Right kidney (tissue), 1 donor: ENCODE results near the gene UBASH3A.
A peak's percentile ranks its signal among the peaks of the same experiment; 100 is the strongest.

Experiments
- DNase-seq: peaks from one replicate; pipeline ENCODE4 v3.0.0-alpha.2; 2016

Gene UBASH3A

DNA sequence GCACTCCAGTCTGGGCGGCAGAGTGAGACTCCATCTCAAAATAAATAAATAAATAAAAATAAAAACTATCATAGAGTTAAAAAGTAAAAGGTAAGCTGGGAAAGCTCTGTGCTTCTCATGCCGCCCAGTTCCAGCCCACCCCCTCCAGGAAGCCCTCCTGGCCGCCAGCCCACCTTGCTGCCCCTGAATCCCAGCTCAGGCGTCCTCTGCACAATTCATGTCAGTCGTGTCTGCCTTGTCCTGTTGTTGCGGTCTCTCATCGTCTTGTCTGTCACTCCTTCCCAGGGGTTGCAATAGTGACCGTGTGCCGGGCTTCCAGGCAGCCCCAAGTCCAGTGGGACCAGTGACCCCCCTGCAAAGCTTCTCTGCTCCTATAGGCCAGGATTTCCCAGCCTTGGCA is 48.2 kb downstream of the UBASH3A start:
- DNase-seq: no peak

DNA sequence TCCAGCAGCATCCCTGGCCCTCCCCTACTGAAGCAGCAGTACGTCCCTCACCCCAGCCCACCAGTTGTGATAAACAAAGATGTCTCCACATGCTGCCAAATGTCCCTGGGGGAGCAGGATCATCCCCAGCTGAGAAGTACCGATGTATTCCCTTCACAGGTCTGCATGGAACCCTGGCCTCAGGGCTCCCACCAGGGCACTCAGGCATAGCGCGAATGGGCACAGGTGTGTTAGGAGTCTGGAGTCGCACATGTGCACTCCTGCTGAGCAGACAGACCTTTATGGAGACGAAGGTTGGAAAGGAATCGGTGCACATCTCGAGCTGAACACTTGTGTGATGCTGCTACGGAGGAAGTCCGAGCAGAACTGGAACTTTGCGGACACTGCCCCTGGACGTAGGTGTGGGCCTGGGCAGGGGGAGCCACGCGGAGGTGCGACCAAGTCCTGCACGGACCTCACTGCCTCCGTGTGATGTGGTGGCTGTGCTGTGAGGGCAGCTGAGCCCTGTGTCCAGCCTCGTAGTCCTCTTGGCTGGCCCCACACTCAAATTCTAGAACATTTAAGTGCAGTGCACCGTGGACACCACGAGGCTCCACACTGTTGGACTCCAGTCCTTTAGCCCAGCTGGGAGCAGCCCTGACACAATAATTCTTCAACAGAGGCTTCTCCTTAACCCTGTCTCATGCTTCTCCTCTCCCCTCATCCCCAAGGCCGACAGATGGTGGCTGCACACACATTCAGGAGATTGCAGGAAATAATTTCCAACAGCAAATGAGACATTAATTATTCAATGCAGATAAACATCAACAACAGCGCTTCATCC is 48.9 kb downstream of the UBASH3A start:
- no peak for DNase-seq

DNA sequence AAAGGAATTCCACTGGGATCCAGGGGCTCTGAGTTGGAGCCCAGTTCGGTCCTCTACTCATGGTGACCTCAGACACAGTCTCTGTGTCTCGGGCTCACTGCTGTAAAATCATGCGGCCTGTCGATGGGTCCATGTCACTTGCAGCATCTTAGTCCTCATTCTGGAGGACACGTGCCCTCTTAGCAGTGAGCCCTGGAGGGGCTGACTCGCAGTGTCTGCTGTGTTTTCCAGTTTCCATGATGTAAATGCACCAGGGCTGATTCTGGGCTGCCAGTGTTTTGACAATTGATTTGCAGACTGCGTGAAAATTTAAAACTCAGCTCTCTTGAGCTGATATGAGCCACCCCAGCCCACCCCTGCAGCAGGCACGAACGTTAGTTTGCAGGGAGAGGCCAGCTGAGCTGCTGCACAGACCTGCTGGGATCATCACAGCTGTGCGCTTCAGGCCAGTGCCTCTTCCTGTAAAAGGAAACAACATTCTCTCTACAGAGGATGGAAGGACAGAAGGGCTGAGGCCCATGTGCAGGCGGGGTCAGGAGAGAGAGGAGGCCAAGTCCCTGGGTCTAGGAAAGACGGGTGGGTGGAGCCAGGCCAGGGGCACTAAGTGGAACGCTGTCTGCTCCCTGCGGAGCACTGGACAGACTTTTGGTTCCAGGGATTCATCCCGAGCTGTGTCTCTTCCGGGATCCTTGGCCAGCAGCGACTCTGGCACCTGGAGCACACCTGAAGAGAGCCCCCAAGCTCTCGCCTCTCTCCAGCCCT is 49.7 kb downstream of the UBASH3A start:
- DNase-seq: peak; percentile 42

DNA sequence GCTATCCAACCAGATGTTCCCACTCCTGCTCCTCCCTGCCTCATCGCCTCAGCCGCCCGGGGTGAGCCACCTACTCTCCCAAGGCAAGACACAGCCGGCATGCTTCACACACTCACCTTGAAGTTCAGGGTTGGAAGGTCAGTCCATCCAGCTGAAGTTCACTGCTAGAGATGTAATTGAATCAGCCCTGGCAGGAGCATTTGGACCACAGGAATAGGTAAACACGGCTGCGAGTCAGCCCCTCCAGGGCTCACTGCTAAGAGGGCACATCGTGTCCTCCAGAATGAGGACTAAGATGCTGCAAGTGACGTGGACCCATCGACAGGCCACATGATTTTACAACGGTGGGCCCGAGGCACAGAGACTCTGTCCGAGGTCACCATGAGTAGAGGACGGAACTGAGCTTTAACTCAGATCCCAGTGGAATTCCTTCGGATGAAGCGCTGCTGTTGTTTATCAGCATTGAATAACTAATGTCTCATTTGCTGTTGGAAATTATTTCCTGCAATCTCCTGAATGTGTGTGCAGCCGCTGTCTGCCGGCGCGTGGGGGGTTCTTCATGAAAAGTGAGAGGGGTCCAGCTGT is 50.4 kb downstream of the UBASH3A start:
- peak; percentile 36 for DNase-seq

DNA sequence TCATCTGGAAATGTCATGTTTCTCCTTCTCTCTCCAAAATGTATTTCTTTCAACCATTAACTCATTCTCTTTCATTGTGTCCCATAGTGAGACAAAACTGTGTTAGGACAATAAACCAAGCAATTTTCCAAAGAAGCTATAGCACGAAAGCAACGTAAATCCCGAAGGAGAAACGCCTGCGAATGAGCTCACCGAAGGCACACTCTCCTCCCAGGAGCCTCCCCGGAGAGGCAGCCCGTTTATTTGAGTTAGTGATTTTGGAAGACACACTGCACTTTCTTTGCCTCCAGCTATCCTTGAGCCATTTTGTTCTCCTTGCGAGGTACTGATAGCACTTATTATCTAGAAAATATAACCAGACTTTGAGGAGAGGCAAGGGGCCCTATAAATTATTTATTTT is 51.1 kb downstream of the UBASH3A start:
- no peak for DNase-seq

DNA sequence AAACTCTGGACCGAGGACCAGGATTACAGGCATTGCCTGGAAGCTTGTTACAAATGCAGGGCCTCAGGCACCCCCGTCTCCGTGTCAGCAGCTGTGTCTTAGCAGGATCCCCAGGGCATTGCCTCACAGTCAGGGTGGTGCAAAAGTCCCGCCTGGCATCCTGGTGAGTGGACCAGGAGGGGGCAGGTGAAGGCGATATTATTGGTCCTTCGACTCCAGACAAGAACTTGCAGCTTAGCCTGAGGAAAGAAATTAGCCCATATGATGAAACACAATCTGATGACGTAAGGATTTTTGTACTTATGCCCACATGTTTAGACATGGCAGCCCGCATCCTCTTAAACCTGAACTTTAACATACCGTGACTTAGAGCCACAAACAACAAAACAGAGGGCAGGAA is 51.5 kb downstream of the UBASH3A start:
- DNase-seq: no peak

DNA sequence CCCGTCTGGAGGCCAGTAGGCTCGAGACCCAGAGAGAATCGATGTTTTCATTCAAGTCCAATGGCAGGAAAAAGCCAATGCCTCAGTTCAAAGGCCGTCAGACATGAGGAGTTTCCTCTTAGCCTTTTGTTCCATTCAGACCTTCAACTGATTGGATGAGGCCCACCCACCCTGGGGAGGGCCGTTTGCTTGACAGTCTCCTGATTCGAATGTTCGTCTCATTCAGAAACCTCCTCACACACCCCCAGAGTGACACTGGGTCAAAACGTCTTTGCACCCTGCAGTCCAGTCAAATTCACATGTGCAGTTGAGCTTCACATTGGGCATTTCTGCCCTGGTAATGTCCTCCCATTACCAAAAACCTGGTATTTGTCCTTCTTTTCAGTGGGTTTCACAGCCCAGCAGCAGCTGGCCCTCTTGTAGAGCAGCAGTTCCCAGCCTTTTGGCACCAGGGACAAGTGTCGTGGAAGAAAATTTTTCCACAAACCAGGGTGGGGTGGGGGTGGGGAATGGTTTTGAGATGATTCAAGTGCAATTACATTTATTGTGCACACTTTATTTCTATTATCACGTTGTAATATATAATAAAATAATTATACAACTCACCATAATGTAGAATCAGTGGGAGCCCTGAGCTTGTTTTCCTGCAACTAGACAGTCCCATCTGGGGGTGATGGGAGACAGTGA is 52.2 kb downstream of the UBASH3A start:
- DNase-seq: no peak

DNA sequence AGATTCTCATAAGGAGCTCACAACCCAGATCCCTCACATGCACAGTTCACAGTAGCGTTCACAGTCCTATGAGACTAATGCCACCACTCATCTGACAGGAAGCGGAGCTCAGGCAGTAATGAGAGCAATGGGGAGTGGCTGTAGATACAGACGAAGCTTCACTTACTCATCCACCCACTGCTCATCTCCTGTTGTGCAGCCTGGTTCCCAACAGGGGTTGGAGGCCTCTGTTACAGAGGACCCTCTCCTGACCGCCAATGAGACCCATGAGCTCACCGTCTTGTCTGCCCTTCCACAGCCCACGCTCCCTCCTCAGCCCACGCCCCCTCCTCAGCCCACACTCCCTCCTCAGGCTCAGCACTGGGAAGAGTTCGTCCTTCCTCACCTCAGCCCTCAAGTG is 52.8 kb downstream of the UBASH3A start:
- DNase-seq: no peak

DNA sequence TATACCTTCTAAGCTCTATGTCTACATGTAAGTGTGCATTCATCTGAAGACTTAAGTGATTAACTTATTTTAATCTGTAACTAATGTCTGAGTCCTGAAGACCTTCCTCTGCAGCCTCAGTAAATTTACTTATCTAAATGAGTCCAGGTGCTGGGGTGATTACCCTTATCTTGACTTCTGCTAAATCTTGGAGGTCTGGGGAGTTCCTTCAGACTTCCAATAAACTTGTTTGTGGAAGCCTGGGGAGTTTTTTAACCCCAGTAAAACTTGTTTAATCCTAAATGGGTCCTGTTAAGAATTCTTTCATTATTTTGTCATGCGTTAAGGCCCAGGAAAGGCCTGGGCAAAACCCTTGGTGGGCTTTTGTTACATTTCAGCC is 55.4 kb downstream of the UBASH3A start:
- no peak for DNase-seq

DNA sequence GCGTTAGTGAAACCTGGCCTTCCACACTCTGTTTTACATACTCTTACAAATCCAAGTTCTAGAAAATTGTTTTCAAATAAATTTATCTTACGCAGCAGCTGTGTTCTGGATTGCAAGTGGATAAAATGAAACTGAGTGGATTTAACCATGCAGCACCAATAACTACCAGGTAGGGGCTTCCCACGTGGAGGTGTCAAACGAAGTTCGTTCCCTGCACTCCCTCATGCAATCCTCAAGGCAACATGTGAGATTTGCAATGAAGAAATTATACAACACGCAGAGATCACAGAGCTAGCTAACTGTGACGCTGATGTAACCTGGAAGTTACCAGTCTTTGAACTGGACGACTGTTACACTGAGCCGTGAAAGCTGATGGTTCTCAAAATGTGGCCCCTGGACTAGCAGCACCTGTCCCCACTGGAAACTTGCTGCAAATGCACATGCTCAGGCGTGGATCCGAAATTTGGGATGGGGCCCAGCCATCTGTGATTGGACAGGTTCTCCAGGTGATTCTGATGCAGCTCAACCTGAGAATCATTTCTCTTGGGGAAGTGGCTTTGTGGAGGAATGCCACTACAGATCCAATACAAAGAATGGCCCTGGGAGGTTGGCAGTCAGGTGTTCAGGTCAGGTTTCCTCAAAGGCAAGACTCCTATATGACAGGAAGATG is 56.0 kb downstream of the UBASH3A start:
- no peak for DNase-seq

DNA sequence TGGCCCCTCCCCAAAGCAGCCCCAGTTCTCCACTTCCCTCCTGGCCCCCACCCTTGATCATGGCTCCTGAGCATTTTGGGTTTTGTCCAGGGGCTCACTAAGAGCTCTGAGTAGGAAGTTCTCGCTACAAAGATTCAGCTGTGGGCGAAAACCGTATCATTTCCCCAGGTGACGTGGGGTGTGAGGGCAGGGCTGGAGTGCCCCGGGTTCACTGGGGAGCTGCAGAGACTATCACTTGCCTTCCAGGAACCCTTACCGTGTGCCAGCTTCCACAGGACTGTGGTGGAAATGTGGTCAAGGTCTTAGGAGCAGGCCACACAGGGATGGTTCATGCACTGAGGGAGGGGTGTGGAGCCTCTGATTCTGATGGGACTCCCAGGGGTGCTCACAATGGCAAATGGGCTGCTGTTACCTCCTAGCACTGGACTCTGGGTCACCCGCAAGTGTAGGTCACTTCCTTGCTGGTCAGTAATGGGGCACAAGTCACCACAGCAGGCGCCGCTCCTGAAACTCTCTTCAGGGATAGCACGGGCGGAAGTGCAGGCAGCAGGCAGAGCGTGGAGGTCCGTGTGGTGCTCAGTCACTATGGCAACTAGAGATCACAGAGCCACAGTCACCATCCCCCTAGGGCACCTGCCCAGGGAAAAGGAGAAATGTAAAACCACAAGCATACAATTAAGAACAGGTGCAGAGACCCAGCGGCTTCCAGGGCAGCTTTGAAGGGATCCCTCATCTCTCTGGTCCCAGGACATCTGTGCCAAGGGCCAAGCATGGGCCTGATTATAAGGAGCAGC is 56.9 kb downstream of the UBASH3A start:
- DNase-seq: peak; percentile 51

DNA sequence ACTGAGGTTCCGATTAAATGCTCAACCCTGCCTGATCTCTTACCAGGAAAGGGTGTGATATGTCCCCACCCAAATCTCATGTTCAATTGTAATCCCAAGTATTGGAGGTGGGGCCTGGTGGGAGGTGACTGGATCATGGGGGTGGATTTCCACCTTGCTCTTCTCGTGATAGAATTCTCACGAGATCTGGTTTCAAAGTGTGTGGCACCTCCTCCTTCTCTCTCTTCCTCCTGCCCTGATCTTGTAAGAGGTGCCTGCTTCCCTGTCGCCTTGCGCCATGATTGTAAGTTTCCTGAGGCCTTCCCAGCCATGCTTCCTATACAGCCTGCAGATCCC is 57.5 kb downstream of the UBASH3A start:
- DNase-seq: no peak

DNA sequence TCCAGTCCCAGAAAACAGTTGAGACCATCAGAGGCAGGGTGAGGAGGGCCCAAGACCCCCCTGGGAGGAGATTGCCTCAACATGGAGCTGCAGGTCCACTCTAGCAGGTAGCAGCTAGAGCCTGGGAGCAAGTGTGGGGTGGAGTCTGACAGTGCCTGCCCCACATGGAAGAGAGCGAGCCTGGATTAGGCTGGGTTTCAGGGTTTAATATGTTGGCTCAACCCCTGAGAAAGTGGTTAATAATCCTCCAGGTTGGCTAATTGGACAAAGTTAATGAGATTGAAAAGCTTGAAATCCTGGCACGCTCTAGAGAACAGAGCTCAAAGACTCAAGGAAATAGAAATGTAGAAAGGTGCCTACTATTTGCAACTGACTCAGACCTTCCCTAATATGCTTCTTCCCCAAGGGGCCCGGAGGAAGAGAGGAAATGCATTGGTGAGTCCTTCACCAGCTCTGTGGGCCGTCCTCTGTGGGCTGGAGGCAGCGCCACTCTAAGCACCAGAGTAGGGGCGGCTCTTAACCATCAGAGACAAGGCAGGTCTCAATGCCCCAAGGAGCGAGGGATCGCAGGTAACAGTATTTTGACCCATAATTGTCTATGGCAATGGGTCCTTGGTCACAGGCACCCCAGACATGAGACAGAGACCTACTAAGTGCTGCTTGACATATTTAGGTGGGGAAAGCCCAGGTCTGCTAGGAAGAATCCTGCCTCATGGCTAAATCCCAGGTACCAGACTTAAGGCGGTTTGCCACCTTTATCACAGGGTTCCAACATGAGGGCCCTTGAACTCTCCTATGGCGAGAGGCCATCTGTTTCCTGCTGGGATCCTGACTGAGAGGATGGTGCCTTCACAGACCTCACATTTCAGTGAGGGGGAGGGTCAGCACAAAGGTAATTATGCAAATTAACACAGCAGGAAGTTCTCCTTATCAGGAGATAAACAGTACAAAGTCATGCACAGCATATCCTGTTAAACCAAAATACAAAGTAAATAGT is 58.5 kb downstream of the UBASH3A start:
- DNase-seq: peak; percentile 58

DNA sequence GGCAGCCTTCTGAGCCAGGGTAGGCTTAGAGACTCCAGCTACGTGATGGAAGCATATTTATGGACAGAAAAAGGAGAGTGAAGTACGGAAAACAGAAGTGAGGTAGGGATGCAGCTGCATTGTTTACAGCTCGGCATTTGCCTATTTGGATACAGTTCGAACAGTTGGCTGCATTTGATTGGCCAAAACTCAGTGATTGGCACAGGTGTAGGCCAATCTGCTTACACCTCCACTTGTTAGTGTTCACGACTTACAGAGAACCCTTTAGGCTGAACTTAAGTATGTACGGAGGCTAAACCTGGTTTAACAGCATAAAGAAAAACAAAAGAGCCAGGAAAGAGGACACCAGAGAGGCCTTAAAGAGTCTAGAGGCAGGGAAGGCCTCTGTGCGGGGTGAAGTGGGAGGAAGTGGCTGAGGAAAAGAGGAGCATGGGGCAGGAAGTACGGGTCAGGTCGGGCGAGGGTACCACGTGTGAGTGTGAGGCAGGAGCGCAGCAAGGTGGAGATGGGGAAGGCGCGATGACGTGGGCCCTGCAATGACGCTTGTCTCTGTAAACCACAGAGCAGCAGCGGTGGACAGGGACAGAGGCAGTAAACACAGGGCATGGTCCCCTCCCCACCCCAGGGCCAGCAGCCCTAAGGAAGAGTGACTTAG is 60.3 kb downstream of the UBASH3A start:
- DNase-seq: no peak

DNA sequence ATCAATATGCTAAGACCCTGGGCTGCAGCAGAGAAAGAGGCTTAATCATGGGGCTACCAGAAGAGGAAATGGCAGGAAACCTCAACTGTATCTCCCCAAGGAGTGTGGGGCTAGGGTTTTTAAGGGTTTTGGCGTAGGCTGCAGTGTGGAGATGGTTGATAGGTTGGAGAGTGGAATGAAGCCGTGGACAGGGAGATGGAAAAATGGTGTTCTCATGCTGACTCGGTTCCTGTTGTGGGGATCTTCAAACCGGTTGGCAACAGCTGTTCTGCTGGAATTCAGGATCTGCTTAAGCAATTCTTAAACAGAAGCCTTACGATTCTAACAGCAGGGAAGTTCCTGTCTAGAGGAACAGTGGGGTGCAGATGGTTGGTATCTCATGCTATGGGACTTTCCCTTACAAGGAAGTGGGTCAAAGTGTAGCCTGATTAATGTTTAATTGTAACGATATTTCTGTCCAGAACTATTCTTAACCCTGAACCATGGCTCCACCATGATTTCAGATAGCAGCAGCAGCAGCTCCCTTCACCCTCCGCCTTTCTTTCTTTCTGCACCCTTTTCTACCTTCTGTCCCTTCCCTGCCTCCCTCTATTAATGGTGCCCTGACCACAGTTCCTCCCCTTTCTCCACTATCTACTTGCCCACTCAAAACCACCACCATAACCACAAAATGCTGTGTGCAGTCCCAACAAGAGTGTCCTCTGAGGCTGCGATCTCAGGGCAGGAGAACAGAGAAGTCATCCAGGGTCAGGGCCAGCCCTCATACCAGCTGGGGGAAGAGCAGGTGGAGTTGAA is 61.5 kb downstream of the UBASH3A start:
- DNase-seq: no peak

DNA sequence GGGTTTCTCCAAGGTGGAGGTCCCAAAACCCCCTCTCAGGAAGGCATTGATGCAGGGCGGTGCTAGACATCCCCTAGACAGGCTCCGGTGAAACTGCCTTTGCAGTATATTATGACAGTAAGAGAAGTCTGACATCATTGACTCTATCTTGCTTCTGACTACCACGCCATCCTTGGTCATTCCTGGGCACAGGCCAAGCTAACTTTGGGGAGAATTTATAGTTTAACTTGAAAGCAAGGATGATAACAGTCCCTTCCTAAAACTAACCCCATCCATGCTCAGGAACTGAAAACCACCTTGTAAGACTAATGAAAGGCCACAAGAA is 62.1 kb downstream of the UBASH3A start:
- no peak for DNase-seq

DNA sequence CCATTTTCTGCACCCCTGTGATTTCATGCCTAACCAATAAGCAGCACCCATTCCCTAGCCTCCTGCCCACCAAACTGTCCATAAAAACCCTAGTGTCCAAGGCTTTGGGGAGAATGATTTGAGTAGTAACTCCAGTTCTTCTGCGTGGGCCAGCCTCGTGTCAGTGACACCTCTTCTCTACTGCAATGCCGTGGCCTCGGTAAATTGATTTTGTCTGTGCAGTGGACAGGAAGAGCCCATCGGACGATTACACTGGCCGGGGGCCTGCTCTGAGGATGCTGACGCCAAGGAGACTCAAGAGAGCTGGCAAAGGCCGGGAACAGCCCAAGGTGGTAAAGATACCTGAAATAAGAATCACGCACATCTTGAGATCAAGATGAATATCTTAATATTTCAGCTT is 63.0 kb downstream of the UBASH3A start:
- DNase-seq: no peak

DNA sequence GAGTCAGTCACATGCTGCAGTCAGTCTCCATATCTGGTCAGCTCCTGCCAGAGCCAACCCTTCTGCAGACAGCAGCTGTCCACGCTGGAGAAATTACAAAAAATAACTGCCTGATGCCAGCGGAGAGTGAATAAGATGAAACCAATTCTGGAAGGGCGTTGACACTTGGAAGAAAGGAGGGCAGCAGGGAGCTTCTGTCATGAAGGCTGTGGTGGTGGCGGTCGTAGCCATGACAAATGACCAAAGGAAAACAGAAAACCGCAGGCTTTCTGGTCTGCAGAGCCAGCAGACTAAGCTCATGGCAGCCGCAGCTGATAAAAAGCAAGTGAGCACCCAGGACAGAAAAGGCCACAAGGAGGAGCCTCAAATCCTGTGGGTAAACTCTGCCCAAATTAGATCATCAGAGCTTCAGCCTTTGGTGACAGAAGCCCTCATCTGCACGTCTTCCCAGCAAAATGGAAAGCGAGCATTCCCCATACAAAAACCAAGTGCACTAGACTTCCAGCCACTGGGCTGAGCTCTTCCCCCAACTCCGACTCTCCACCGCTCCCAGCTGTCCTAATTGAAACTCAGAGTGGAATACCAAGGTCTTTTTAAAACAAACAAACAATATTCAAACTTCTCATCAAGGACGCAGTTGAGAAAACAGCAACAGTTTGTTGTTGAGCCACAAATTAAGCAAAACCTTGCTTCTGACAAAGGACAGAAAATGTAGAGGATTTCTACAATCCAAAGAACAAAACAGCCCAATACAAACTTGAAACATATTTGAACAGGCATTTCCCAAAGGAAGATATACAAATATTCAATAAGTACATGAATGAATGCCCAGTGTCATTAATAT is 63.7 kb downstream of the UBASH3A start:
- no peak for DNase-seq
